Ascending aorta (tissue), 2 donors: ENCODE measurements around the gene ABT1. TPM values are rescaled to one million over a fixed set of nuclear protein-coding genes. Genes with fewer than 3 reads are reported as not detected.

Source experiments
- DNase-seq, 2 donors: peaks; one replicate each; pipeline ENCODE4 v3.0.0-alpha.2; 2019; ENCODE audit warnings: low spot score in 2 of 2
- H3K27ac ChIP-seq, 2 donors: fragments of 200-600 bp; sonication (generic); one replicate each; pipeline ENCODE4 v1.5.1; 2016 to 2017; ENCODE audit warnings: mild to moderate bottlenecking in 1 of 2
- H3K27me3 ChIP-seq: fragments of 200-600 bp; sonication (generic); one replicate; pipeline ENCODE4 v1.5.1; 2017
- H3K36me3 ChIP-seq, 2 donors: fragments of 200-600 bp; sonication (generic); one replicate each; pipeline ENCODE4 v1.5.1; 2016
- H3K4me1 ChIP-seq, 2 donors: fragments of 200-600 bp; sonication (generic); one replicate each; pipeline ENCODE4 v1.5.1; 2016 to 2017; ENCODE audit warnings: mild to moderate bottlenecking in 1 of 2
- H3K4me3 ChIP-seq, 2 donors: fragments of 200-600 bp; sonication (generic); one replicate each; pipeline ENCODE4 v1.5.1; 2016 to 2017; ENCODE audit warnings: mild to moderate bottlenecking in 1 of 2
- H3K9me3 ChIP-seq, 2 donors: fragments of 200-600 bp; sonication (generic); one replicate each; pipeline ENCODE4 v1.5.1; 2016
- CTCF ChIP-seq, 3 experiments: fragments of 200-600 bp in 2 of 3; fragments of 450-650 bp in 1 of 3; sonication (generic) in 2 of 3; IDR thresholded peaks; one replicate each; pipeline ENCODE4 v1.5.1; 2016 to 2019; ENCODE audit warnings: antibody characterized with exemption in 3 of 3, mild to moderate bottlenecking in 1 of 3, moderate library complexity in 1 of 3
- intact Hi-C: fragments of 100-400 bp; cut with DNase I; formaldehyde crosslinking; loops from one replicate; pipeline ENCODE4 v1.15.1; 2023
- total RNA-seq: library from RNA; depleted of rRNA; stranded (reverse); fragments of >200 nt; gene quantifications from one replicate; pipeline ENCODE4 v1.1.0, GENCODE V29; 2016

ABT1 gene
- total RNA-seq, 1 donor from 2014 or later: 20.1 TPM

- TF ChIP-seq CTCF (IDR thresholded peaks at IDR 0.05): no peak
- H3K36me3 ChIP-seq: no peaks in the 10 kb centered on the region
- peaks cover 0 to 2% of the 10 kb centered on the region in 2 donors for H3K4me1 ChIP-seq
- peaks cover 0 to 17% of the 10 kb centered on the region in 2 donors for H3K9me3 ChIP-seq
- no peaks in the 10 kb centered on the region for H3K27me3 ChIP-seq
- peak overlapping the region in 1 of 2 donors; percentile 11 for H3K4me3 ChIP-seq
- intact Hi-C loops: no loop called here
- no peak for DNase-seq
- H3K27ac ChIP-seq: no peak overlapping the region
Measured at GRCh38 chr6:26576929-26577719, 19.6 kb upstream of the ABT1 start.

DNA sequence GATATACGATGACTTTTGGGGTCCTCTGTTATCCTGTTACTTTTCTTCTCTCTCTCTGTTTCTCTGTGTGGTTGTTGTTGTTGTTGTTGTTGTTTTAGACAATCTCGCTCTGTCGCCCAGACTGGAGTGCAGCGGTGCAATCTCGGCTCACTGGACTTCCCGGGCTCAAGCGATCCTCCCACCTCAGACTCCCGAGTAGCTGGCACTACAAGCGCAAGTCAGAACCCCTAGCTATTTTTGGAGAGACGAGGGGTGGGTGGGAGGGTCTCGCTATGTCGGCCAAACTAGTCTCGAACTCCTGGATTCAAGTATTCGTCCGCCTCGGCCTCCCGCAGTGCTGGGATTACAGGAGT lies 19.1 kb upstream of the ABT1 start:
- H3K4me3 ChIP-seq: no peak overlapping the region
- H3K27me3 ChIP-seq: no peaks in the 10 kb centered on the region
- intact Hi-C loops: no loop called here
- H3K27ac ChIP-seq: no peak overlapping the region
- TF ChIP-seq CTCF (IDR thresholded peaks at IDR 0.05): no peak
- H3K36me3 ChIP-seq: no peaks in the 10 kb centered on the region
- no peak for DNase-seq
- peaks cover 0 to 17% of the 10 kb centered on the region in 2 donors for H3K9me3 ChIP-seq
- no peaks in the 10 kb centered on the region for H3K4me1 ChIP-seq

DNA sequence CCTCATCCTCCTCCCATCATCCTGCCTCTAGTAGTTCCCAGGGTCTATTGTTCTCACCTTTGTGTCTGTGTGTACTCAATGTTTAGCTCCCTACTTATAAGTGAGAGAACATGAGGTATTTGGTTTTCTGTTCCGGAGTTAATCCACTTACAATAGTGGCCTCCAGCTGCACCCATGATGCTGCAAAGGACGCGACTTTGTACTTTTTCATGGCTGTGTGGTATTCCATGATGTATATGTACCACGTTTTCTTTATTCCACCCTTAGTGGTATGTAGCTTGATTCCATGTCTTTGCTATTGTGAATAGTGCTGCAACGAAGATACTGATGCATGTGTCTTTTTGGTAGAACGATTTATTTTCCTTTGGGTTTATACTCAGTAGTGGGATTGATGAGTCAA lies 18.5 kb upstream of the ABT1 start:
- Histone ChIP-seq H3K4me1 (no peaks in the 10 kb centered on the region), H3K27me3 (no peaks in the 10 kb centered on the region)
- intact Hi-C loops: no loop called here

GRCh38 chr6:26578741-26579140 lies 18.0 kb upstream of the ABT1 start:
- Histone ChIP-seq H3K4me1 (no peaks in the 10 kb centered on the region), H3K4me3 (no peak overlapping the region), H3K27ac (no peak overlapping the region), H3K36me3 (no peaks in the 10 kb centered on the region), H3K9me3 (peaks cover 0 to 17% of the 10 kb centered on the region in 2 donors), H3K27me3 (no peaks in the 10 kb centered on the region)
- no peak for DNase-seq
- intact Hi-C loops: no loop called here
- TF ChIP-seq CTCF (IDR thresholded peaks at IDR 0.05): no peak

More for the DNA sequence above, 18.5 kb upstream of the ABT1 start:
- DNase-seq: no peak
- Histone ChIP-seq H3K36me3 (no peaks in the 10 kb centered on the region), H3K9me3 (peaks cover 0 to 17% of the 10 kb centered on the region in 2 donors), H3K4me3 (no peak overlapping the region), H3K27ac (no peak overlapping the region)
- no peak for TF ChIP-seq CTCF (IDR thresholded peaks at IDR 0.05)

- Histone ChIP-seq H3K4me3 (no peak overlapping the region), H3K27me3 (no peaks in the 10 kb centered on the region), H3K9me3 (peaks cover 0 to 17% of the 10 kb centered on the region in 2 donors), H3K27ac (no peak overlapping the region), H3K36me3 (no peaks in the 10 kb centered on the region), H3K4me1 (no peaks in the 10 kb centered on the region)
- TF ChIP-seq CTCF (IDR thresholded peaks at IDR 0.05): no peak
- DNase-seq: no peak
- intact Hi-C loops: no loop called here
Measured at GRCh38 chr6:26581164-26581915, 15.4 kb upstream of the ABT1 start.
